Measurements from ENCODE around the gene GARIN5B.

The GARIN5B gene

GRCh38 chr19:55320844-55321419, 42.1 kb downstream of the GARIN5B start (continued):
- TF ChIP-seq TSHZ2 (CRISPR knock-in tag; IDR thresholded peaks at IDR 0.05) (no peak), ESRRG (CRISPR knock-in tag; IDR thresholded peaks at IDR 0.05) (no peak), TOX (CRISPR knock-in tag; IDR thresholded peaks at IDR 0.05; ENCODE audit: borderline replicate concordance) (no peak), ZC3H10 (CRISPR knock-in tag; IDR thresholded peaks at IDR 0.05) (no peak), ZNF8 (CRISPR knock-in tag; IDR thresholded peaks at IDR 0.05) (no peak), OSR1 (CRISPR knock-in tag; IDR thresholded peaks at IDR 0.05) (no peak), TCF4 (CRISPR knock-in tag; IDR thresholded peaks at IDR 0.05; ENCODE audit: borderline replicate concordance) (no peak), PPARA (CRISPR knock-in tag; IDR thresholded peaks at IDR 0.05; ENCODE audit: borderline replicate concordance) (no peak)

GRCh38 chr19:55319785-55320184, 43.3 kb downstream of the GARIN5B start:
- no peak for TF ChIP-seq ZNF565 (CRISPR knock-in tag; conservative IDR thresholded peaks at IDR 0.05; ENCODE audit: low read depth)
- peak; percentile 93 for ATAC-seq

- TF ChIP-seq ZFP30 (CRISPR knock-in tag; IDR thresholded peaks at IDR 0.05) (no peak), ZFP3 (CRISPR knock-in tag; IDR thresholded peaks at IDR 0.05) (no peak), TCF4 (CRISPR knock-in tag; IDR thresholded peaks at IDR 0.05; ENCODE audit: borderline replicate concordance) (no peak), SNAI2 (CRISPR knock-in tag; IDR thresholded peaks at IDR 0.05) (no peak), POU6F1 (CRISPR knock-in tag; IDR thresholded peaks at IDR 0.05; ENCODE audit: borderline replicate concordance, low read depth) (no peak)
- no peak for ATAC-seq
These were observed 46.4 kb downstream of the GARIN5B start for GRCh38 chr19:55316646-55317045.

- no peak for TF ChIP-seq TSHZ2 (CRISPR knock-in tag; IDR thresholded peaks at IDR 0.05)
- no peak for TF ChIP-seq ARNTL (CRISPR knock-in tag; IDR thresholded peaks at IDR 0.05; ENCODE audit: borderline replicate concordance, low read depth)
- TF ChIP-seq RARB (CRISPR knock-in tag; IDR thresholded peaks at IDR 0.05): no peak
- TF ChIP-seq ZC3H10 (CRISPR knock-in tag; IDR thresholded peaks at IDR 0.05): no peak
- TF ChIP-seq ZFP30 (CRISPR knock-in tag; IDR thresholded peaks at IDR 0.05): no peak
- no peak for TF ChIP-seq OSR1 (CRISPR knock-in tag; IDR thresholded peaks at IDR 0.05)
- TF ChIP-seq CSDC2 (CRISPR knock-in tag; IDR thresholded peaks at IDR 0.05): no peak
- TF ChIP-seq TCF4 (CRISPR knock-in tag; IDR thresholded peaks at IDR 0.05; ENCODE audit: borderline replicate concordance): no peak
- no peak for TF ChIP-seq SNAI2 (CRISPR knock-in tag; IDR thresholded peaks at IDR 0.05)
- ATAC-seq: no peak
These were observed 47.0 kb downstream of the GARIN5B start for GRCh38 chr19:55315956-55316525.

- TF ChIP-seq PPARA (CRISPR knock-in tag; IDR thresholded peaks at IDR 0.05; ENCODE audit: borderline replicate concordance) (no peak), ISL1 (CRISPR knock-in tag; IDR thresholded peaks at IDR 0.05) (no peak), OSR1 (CRISPR knock-in tag; IDR thresholded peaks at IDR 0.05) (no peak), ZFP30 (CRISPR knock-in tag; IDR thresholded peaks at IDR 0.05) (no peak), TOX (CRISPR knock-in tag; IDR thresholded peaks at IDR 0.05; ENCODE audit: borderline replicate concordance) (no peak), ZC3H10 (CRISPR knock-in tag; IDR thresholded peaks at IDR 0.05) (no peak), GLIS3 (CRISPR knock-in tag; IDR thresholded peaks at IDR 0.05) (no peak), ZNF8 (CRISPR knock-in tag; IDR thresholded peaks at IDR 0.05) (no peak), CREB5 (CRISPR knock-in tag; IDR thresholded peaks at IDR 0.05; ENCODE audit: low read depth) (no peak), RARB (CRISPR knock-in tag; IDR thresholded peaks at IDR 0.05) (no peak), BACH2 (CRISPR knock-in tag; IDR thresholded peaks at IDR 0.05; ENCODE audit: borderline replicate concordance) (no peak), ZNF565 (CRISPR knock-in tag; conservative IDR thresholded peaks at IDR 0.05; ENCODE audit: low read depth) (no peak), CSRNP3 (CRISPR knock-in tag; IDR thresholded peaks at IDR 0.05) (no peak), CSDC2 (CRISPR knock-in tag; IDR thresholded peaks at IDR 0.05) (no peak), SNAI2 (CRISPR knock-in tag; IDR thresholded peaks at IDR 0.05) (no peak), TCF4 (CRISPR knock-in tag; IDR thresholded peaks at IDR 0.05; ENCODE audit: borderline replicate concordance) (no peak)
These were observed 48.7 kb downstream of the GARIN5B start for GRCh38 chr19:55314396-55314795.

More at GRCh38 chr19:55314396-55314795, 48.7 kb downstream of the GARIN5B start:
- ATAC-seq: peak; percentile 13; the same call in 1 of the 3 replicates
